ENCODE data around the gene IFNAR2. TPM values are rescaled to one million over a fixed set of nuclear protein-coding genes. Genes with fewer than 3 reads are reported as not detected.

Gene IFNAR2
- total RNA-seq, 2 experiments from 2014 or later, result 22.1 to 93.5 TPM

DNA sequence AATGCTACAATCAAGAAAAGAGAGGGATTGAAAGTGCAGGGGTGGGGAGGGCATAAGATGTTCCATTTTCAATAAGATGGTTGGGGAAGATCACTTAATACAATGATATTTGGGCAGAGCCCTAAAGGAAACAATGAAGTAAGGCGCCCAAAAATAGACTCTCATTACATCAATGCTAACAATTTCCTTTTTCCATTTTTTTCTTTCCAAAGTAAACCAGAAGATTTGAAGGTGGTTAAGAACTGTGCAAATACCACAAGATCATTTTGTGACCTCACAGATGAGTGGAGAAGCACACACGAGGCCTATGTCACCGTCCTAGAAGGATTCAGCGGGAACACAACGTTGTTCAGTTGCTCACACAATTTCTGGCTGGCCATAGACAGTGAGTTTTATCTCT, 16.8 kb downstream of the IFNAR2 start:
- no peak overlapping the region for H3K27ac ChIP-seq (ENCODE audit: low read depth, low read length, poor library complexity, severe bottlenecking)
- peaks cover 47% of the 10 kb centered on the region for H3K79me2 ChIP-seq (ENCODE audit: insufficient read depth, low read depth, low read length)
- no peak overlapping the region for H2AFZ ChIP-seq (ENCODE audit: low read length)
- no TSS peak for BruUV-seq (replicated peaks)
- H3K9me2 ChIP-seq (ENCODE audit: insufficient read depth, low read length), result no peaks in the 10 kb centered on the region
- no peak overlapping the region for H3K4me2 ChIP-seq (ENCODE audit: low read length)
- H3K36me3 ChIP-seq (ENCODE audit: insufficient read depth, low read length), result peaks cover 99% of the 10 kb centered on the region
- H3K4me1 ChIP-seq (ENCODE audit: insufficient read depth, low read length, poor library complexity, severe bottlenecking), result peaks cover 5% of the 10 kb centered on the region
- ChIA-PET CTCF (ENCODE audit: unreplicated experiment) (no interaction called here), POLR2A (interaction anchor here (0.7 kb wide), 1 partner anchor 103 kb away, joined by 3 read pairs; no protein-coding TSS in a partner anchor)
- no peak for DNase-seq (ENCODE audit: low spot score)
- H4K20me1 ChIP-seq (ENCODE audit: insufficient read depth, low read length), result no peaks in the 10 kb centered on the region
- no peak overlapping the region for H3K4me3 ChIP-seq (ENCODE audit: low read depth, low read length, poor library complexity, severe bottlenecking)
- intact Hi-C loops (cut with micrococcal nuclease; ENCODE audit: unreplicated experiment), result no loop called here
- H3K9me3 ChIP-seq (ENCODE audit: low read length), result no peaks in the 10 kb centered on the region
- TF ChIP-seq, protein P1, sequence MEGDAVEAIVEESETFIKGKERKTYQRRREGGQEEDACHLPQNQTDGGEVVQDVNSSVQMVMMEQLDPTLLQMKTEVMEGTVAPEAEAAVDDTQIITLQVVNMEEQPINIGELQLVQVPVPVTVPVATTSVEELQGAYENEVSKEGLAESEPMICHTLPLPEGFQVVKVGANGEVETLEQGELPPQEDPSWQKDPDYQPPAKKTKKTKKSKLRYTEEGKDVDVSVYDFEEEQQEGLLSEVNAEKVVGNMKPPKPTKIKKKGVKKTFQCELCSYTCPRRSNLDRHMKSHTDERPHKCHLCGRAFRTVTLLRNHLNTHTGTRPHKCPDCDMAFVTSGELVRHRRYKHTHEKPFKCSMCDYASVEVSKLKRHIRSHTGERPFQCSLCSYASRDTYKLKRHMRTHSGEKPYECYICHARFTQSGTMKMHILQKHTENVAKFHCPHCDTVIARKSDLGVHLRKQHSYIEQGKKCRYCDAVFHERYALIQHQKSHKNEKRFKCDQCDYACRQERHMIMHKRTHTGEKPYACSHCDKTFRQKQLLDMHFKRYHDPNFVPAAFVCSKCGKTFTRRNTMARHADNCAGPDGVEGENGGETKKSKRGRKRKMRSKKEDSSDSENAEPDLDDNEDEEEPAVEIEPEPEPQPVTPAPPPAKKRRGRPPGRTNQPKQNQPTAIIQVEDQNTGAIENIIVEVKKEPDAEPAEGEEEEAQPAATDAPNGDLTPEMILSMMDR (conservative IDR thresholded peaks at IDR 0.05; ENCODE audit: low read length), result no peak

DNA sequence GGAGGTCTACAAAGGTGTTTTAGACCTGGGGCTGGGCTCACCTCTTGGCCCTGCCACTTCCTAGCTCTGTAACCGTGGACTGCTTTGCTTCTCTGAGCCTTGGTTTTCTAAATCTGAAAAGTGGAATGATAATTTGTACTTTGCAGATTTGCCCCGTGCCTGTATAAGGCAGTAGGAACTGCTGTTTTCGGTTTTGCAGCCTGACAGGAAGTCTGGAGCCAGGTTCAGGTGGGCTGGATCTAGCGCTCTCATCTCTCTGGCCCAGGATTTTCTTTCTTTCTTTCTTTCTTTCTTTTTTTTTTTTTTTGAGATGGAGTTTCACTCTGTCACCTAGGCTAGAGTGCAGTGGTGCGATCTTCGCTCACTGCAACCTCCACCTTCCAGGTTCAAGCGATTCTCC, 17.2 kb downstream of the IFNAR2 start:
- TF ChIP-seq, protein P1 (conservative IDR thresholded peaks at IDR 0.05; ENCODE audit: low read length), result no peak
- no peak for TF ChIP-seq EZH2phosphoT487 (IDR thresholded peaks at IDR 0.05; ENCODE audit: borderline replicate concordance, low read depth, low read length)
- Histone ChIP-seq H4K20me1 (ENCODE audit: insufficient read depth, low read length) (no peaks in the 10 kb centered on the region), H3K4me2 (ENCODE audit: low read length) (no peak overlapping the region), H3K9me2 (ENCODE audit: insufficient read depth, low read length) (no peaks in the 10 kb centered on the region), H3K36me3 (ENCODE audit: insufficient read depth, low read length) (peaks cover 99% of the 10 kb centered on the region), H3K9me3 (ENCODE audit: low read length) (no peaks in the 10 kb centered on the region), H3K4me3 (ENCODE audit: low read depth, low read length, poor library complexity, severe bottlenecking) (no peak overlapping the region), H2AFZ (ENCODE audit: low read length) (no peak overlapping the region), H3K27ac (ENCODE audit: low read depth, low read length, poor library complexity, severe bottlenecking) (no peak overlapping the region), H3K4me1 (ENCODE audit: insufficient read depth, low read length, poor library complexity, severe bottlenecking) (peaks cover under 1% of the 10 kb centered on the region), H3K79me2 (ENCODE audit: insufficient read depth, low read depth, low read length) (peaks cover 42% of the 10 kb centered on the region)
- no peak for DNase-seq (ENCODE audit: low spot score)
- ChIA-PET CTCF (ENCODE audit: unreplicated experiment) (no interaction called here), POLR2A (interaction anchor here (1.2 kb wide), 1 partner anchor 32 kb away, joined by 8 read pairs; no protein-coding TSS in a partner anchor)
- no TSS peak for BruUV-seq (replicated peaks)
- intact Hi-C loops (cut with micrococcal nuclease; ENCODE audit: unreplicated experiment), result no loop called here

DNA sequence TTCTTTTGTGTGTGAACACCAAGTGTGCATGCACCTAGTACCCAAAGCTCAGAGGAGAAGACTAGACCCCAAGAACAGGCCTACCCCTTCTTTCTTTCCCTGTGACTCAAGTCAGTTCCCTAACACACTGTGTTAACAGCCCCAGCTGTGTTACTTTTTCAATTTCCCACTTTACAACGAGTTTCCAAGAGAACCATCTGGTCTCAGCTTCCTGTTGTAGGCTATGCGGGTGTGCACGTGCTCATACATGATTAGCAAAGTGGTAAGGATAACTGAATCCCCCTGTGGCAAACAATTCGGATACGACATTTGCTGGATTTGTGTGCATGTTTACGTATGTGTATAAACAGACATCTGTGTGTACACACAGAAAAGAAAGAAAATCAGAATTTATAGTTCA, 17.9 kb downstream of the IFNAR2 start:
- POLR2A ChIA-PET, result interaction anchor here (1.2 kb wide), 1 partner anchor 33 kb away, joined by 8 read pairs; no protein-coding TSS in a partner anchor
- Histone ChIP-seq H3K4me3 (ENCODE audit: low read depth, low read length, poor library complexity, severe bottlenecking) (no peak overlapping the region), H3K36me3 (ENCODE audit: insufficient read depth, low read length) (peaks cover 100% of the 10 kb centered on the region), H2AFZ (ENCODE audit: low read length) (no peak overlapping the region), H4K20me1 (ENCODE audit: insufficient read depth, low read length) (no peaks in the 10 kb centered on the region), H3K4me1 (ENCODE audit: insufficient read depth, low read length, poor library complexity, severe bottlenecking) (no peaks in the 10 kb centered on the region), H3K9me3 (ENCODE audit: low read length) (no peaks in the 10 kb centered on the region), H3K9me2 (ENCODE audit: insufficient read depth, low read length) (no peaks in the 10 kb centered on the region), H3K27ac (ENCODE audit: low read depth, low read length, poor library complexity, severe bottlenecking) (no peak overlapping the region), H3K4me2 (ENCODE audit: low read length) (no peak overlapping the region), H3K79me2 (ENCODE audit: insufficient read depth, low read depth, low read length) (peaks cover 37% of the 10 kb centered on the region; the same call in 1 of the 2 replicates)
- TF ChIP-seq, protein P1 (conservative IDR thresholded peaks at IDR 0.05; ENCODE audit: low read length), result no peak
- no peak for TF ChIP-seq EZH2phosphoT487 (IDR thresholded peaks at IDR 0.05; ENCODE audit: borderline replicate concordance, low read depth, low read length)
- DNase-seq (ENCODE audit: low spot score), result no peak
- intact Hi-C loops (cut with micrococcal nuclease; ENCODE audit: unreplicated experiment), result no loop called here
- no TSS peak for BruUV-seq (replicated peaks)
- CTCF ChIA-PET (ENCODE audit: unreplicated experiment), result no interaction called here

Measured in OCI-LY7 (cell line).